ENCODE results near the gene PHYHD1. TPM values are rescaled to one million over a fixed set of nuclear protein-coding genes. Genes with fewer than 3 reads are reported as not detected.
A peak's percentile ranks its signal among the peaks of the same experiment; 100 is the strongest.

PHYHD1 gene
- total RNA-seq, 1 donor from 2014 or later: 6.0 TPM

GRCh38 chr9:128911529-128912035 is 9.2 kb upstream of the PHYHD1 start:
- Mint-ChIP-seq H3K36me3 (ENCODE audit: unreplicated experiment) (peaks cover 33% of the 10 kb centered on the region), H3K4me1 (ENCODE audit: unreplicated experiment) (peaks cover 40% of the 10 kb centered on the region), H3K9me3 (ENCODE audit: unreplicated experiment) (no peaks in the 10 kb centered on the region), H3K27me3 (ENCODE audit: unreplicated experiment) (no peaks in the 10 kb centered on the region), H3K4me3 (ENCODE audit: unreplicated experiment) (no peak overlapping the region), H3K27ac (ENCODE audit: unreplicated experiment) (peak overlapping the region; percentile 45)
- no peak for DNase-seq (ENCODE audit: extremely low spot score, unreplicated experiment)
- TF ChIP-seq, protein P1, sequence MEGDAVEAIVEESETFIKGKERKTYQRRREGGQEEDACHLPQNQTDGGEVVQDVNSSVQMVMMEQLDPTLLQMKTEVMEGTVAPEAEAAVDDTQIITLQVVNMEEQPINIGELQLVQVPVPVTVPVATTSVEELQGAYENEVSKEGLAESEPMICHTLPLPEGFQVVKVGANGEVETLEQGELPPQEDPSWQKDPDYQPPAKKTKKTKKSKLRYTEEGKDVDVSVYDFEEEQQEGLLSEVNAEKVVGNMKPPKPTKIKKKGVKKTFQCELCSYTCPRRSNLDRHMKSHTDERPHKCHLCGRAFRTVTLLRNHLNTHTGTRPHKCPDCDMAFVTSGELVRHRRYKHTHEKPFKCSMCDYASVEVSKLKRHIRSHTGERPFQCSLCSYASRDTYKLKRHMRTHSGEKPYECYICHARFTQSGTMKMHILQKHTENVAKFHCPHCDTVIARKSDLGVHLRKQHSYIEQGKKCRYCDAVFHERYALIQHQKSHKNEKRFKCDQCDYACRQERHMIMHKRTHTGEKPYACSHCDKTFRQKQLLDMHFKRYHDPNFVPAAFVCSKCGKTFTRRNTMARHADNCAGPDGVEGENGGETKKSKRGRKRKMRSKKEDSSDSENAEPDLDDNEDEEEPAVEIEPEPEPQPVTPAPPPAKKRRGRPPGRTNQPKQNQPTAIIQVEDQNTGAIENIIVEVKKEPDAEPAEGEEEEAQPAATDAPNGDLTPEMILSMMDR (IDR thresholded peaks at IDR 0.05): no peak

GRCh38 chr9:128912270-128912853 is 8.4 kb upstream of the PHYHD1 start:
- TF ChIP-seq, protein P1 (IDR thresholded peaks at IDR 0.05): no peak
- Mint-ChIP-seq H3K36me3 (ENCODE audit: unreplicated experiment) (peaks cover 36% of the 10 kb centered on the region), H3K27me3 (ENCODE audit: unreplicated experiment) (no peaks in the 10 kb centered on the region), H3K4me3 (ENCODE audit: unreplicated experiment) (no peak overlapping the region), H3K9me3 (ENCODE audit: unreplicated experiment) (no peaks in the 10 kb centered on the region), H3K4me1 (ENCODE audit: unreplicated experiment) (peaks cover 45% of the 10 kb centered on the region), H3K27ac (ENCODE audit: unreplicated experiment) (peak overlapping the region; percentile 76)
- DNase-seq (ENCODE audit: extremely low spot score, unreplicated experiment): no peak

GRCh38 chr9:128913048-128913900 is 7.5 kb upstream of the PHYHD1 start:
- Mint-ChIP-seq H3K4me1 (ENCODE audit: unreplicated experiment) (peaks cover 46% of the 10 kb centered on the region), H3K4me3 (ENCODE audit: unreplicated experiment) (no peak overlapping the region)
- DNase-seq (ENCODE audit: extremely low spot score, unreplicated experiment): no peak

DNA sequence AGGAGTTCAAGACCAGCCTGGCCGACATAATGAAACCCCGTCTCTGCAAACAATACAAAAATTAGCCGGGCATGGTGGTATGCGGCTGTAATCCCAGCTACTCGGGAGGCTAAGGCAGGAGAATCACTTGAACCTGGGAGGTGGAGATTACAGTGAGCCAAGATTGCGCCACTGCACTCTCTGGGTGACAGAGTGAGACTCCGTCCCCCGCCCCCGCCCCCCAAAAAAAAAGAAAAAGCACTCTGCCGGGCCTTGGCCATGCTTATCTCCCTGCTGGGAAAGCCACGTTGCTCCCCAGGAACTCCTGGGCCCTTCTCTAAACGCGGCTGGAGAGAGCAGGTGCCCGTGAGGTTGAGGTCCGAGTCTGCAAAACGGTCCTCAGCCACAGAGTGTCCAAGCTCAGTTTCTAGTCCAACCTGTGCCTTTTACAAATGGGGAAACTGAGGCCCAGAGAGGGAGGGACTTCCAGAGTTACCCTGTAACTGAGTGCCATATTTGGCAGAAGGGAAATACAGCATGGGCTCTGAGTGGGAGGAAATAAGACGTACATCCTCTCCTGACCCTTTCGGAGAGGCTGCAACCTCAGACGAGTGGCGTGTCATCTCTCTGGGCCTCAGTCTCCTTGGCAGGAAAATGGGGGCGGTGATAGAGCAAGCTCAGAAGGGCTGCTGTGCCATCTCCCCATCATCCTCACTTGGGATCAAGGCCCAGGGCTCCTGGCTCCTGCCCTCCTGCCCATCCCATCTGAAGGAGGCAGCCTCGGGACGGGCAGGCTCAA is 6.6 kb upstream of the PHYHD1 start:
- no peak overlapping the region for H3K27ac Mint-ChIP-seq (ENCODE audit: unreplicated experiment)
- H3K36me3 Mint-ChIP-seq (ENCODE audit: unreplicated experiment): peaks cover 23% of the 10 kb centered on the region
- no peak for DNase-seq (ENCODE audit: extremely low spot score, unreplicated experiment)
- H3K4me1 Mint-ChIP-seq (ENCODE audit: unreplicated experiment): peaks cover 49% of the 10 kb centered on the region
- TF ChIP-seq, protein P1 (IDR thresholded peaks at IDR 0.05): no peak
- H3K9me3 Mint-ChIP-seq (ENCODE audit: unreplicated experiment): no peaks in the 10 kb centered on the region
- H3K4me3 Mint-ChIP-seq (ENCODE audit: unreplicated experiment): no peak overlapping the region
- H3K27me3 Mint-ChIP-seq (ENCODE audit: unreplicated experiment): no peaks in the 10 kb centered on the region

More at GRCh38 chr9:128913048-128913900, 7.5 kb upstream of the PHYHD1 start:
- peaks cover 31% of the 10 kb centered on the region for H3K36me3 Mint-ChIP-seq (ENCODE audit: unreplicated experiment)
- no peaks in the 10 kb centered on the region for H3K27me3 Mint-ChIP-seq (ENCODE audit: unreplicated experiment)
- peak overlapping the region; percentile 76 for H3K27ac Mint-ChIP-seq (ENCODE audit: unreplicated experiment)
- no peaks in the 10 kb centered on the region for H3K9me3 Mint-ChIP-seq (ENCODE audit: unreplicated experiment)
- TF ChIP-seq, protein P1 (IDR thresholded peaks at IDR 0.05): no peak
